ENCODE results near the gene PCDH9.

The PCDH9 gene

DNA sequence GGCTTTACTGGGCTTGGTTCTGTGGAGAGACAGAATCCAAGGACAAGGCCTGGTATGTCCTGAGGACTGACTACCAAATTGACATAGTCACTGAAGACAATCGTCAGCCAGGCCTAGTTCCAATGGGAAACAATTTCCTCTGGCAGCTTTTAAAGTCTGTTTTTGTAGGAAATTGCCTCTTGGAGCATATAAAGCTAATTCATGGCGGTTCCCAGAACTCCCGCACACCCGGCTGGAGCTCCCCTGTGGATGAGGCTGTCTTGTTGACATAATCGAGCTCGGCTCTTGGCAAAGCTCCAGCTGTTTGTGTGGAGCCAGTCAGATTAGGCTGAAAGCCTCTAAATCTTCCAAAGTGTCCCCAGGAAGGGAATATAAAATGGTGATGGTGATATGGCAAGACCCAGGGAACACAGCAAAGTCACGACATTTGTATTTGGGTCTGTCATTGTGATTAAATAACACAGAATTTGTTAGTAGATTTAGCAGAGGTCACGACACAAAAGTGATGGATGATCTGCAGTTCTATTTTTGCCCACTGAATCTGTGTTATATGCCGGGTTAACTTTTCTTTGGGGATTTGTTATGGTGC is 395.0 kb downstream of the PCDH9 start:
- DNase-seq (ENCODE audit: low read depth, low spot score): no peak
- no peak overlapping the region for H3K4me3 ChIP-seq (ENCODE audit: low read length)

- H3K4me3 ChIP-seq (ENCODE audit: low read length): no peak overlapping the region
- no peak for DNase-seq (ENCODE audit: low read depth, low spot score)
Observed at GRCh38 chr13:66830940-66831716, 399.0 kb downstream of the PCDH9 start.

- DNase-seq (ENCODE audit: low read depth, low spot score): no peak
- H3K4me3 ChIP-seq (ENCODE audit: low read length): no peak overlapping the region
Observed at GRCh38 chr13:66829803-66830202, 400.3 kb downstream of the PCDH9 start.

- H3K4me3 ChIP-seq (ENCODE audit: low read length): no peak overlapping the region
- DNase-seq (ENCODE audit: low read depth, low spot score): no peak
Observed at GRCh38 chr13:66826398-66826797, 403.7 kb downstream of the PCDH9 start.

GRCh38 chr13:66821551-66821950 is 408.6 kb downstream of the PCDH9 start:
- DNase-seq (ENCODE audit: low read depth, low spot score): no peak
- no peak overlapping the region for H3K4me3 ChIP-seq (ENCODE audit: low read length)

DNA sequence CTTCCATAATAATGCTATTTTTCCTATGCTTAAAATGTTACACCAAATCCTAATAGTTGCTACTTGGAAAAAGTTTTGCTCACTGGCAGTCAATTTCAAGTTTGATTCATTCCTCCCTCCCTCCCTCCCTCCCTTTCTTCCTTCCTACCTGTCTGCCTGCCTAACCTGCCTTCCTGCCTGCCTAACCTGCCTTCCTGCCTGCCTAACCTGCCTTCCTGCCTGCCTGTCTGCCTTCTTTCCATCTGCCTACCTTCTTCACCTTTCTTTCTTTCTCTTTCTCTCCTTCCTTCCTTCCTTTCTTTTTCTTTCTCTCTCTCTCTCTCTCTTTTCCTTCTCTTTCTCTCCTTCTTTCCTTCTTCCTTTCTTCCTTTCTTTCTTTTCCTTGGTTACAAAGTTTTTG is 418.7 kb downstream of the PCDH9 start:
- H3K4me3 ChIP-seq (ENCODE audit: low read length): no peak overlapping the region
- DNase-seq (ENCODE audit: low read depth, low spot score): no peak

DNA sequence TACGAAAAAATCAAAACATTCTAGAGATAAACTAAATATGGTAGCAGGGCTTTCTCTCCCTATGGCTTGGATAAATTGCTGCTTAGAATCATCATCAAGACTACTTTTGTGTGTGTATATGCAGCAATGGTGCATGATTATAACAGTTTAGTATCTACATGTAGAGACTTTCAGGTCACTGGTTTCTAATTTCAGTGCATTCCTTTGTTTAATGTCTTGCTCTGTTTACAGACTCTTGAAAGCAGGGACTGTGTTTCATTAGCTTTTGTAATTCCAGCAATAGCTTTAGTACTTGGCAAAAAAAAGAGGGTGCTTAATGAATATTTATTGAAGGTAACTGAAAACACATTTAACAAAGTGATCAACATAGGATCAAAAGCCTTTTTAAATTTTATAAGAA is 420.7 kb downstream of the PCDH9 start:
- H3K4me3 ChIP-seq (ENCODE audit: low read length): no peak overlapping the region
- no peak for DNase-seq (ENCODE audit: low read depth, low spot score)

DNA sequence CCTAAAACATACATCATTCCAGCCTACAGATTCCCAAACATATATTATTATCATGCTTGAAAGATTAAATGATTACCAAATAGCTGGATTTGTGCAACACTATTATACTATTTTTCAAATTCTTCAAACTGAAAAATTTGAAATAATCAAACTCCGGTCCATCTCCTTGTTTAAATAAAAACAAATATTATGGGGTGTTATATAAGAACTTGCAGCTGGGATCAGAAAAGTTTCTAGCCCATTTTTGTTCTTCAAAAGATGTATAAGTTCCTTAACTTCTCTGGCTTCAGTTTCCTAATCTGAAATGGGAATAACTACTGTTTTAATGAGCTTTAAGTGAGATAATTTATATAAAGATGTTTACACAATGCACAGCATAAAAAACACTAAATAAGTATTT is 422.9 kb downstream of the PCDH9 start:
- H3K4me3 ChIP-seq (ENCODE audit: low read length): no peak overlapping the region

DNA sequence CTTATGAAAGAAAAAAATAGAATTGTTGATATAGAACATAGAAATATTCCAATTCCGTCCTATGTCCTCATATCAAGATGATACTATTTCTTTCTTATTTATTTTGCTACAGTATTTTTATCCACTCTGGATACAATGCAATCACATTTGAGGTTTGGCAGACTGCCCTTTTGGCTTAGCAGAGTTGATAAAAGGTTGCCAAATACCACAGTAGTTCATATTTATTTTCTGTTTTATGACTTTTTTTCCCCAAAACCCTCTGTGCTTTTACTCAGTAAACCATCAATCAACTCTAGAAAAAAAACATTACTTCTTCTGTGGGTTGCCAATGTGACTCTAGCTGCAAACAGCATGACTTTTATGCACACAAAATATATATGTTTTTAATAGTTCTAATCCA is 424.5 kb downstream of the PCDH9 start:
- DNase-seq (ENCODE audit: low read depth, low spot score): no peak

More for the DNA sequence above, 422.9 kb downstream of the PCDH9 start:
- no peak for DNase-seq (ENCODE audit: low read depth, low spot score)

DNA sequence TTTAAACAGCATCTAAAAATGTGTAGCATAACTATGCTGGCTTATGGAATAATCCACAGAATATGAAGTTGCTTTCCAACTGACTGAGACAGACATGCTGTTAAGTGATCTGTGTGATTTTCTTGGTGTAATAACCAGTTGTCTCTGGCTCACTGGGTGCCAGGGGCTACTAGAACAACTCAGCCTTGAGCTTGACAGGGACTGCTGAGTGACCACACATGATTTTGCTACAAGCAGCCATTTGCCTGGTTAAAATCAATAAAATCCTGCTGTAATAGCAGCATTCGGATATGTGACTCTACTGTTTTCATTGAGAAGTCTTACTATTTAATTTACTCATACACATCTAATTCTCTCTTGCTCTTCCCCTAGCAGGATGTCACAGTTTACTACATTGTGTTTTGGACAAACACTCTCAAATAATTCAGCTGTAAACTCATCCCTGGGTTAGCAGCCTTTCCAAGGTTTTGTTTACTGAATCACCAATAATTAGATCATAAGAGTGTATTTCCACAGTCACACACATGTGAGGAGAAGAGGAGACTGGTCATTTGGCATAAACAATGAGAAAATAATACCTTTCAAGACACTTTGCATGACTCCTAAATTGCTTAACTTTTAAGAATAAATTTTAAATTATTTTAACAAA is 426.2 kb downstream of the PCDH9 start:
- no peak overlapping the region for H3K4me3 ChIP-seq (ENCODE audit: low read length)
- DNase-seq (ENCODE audit: low read depth, low spot score): no peak

More for the DNA sequence above, 424.5 kb downstream of the PCDH9 start:
- no peak overlapping the region for H3K4me3 ChIP-seq (ENCODE audit: low read length)

DNA sequence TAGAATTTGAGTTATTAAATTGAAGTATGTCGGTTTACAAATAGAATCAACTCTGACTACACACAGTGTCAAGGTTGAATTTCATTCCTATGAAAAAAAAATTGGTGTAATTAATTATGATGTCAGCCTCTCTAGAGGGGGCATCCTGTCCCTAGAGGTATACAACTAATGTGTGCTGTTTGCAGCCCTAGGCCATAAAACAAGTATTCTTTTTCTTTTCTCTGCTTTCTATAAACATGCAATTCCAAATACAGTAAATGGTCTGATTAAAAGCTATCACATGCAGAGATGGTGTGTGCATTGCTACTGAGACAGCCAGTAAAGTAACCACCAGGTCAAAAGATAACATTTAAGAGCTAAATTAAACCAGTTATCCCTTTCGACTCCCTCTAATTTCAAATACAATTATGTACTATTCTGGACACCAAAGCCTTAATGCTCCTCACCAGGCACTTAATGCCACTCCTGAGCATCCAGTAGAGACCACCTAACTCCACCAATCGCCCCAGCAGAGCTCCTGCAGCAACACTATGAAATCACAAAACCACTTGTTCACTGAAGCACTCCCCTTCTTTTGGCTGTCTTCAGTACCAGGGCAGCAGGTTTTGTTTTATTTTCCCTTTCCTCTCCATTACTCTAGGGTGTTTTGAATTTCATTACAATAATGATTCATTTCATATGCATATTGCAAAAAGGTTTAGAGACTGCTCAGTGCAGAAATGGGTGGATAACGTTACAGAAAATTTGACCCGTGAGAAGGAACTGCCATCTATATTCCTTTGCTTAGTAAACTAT is 426.9 kb downstream of the PCDH9 start:
- H3K4me3 ChIP-seq (ENCODE audit: low read length): no peak overlapping the region
- no peak for DNase-seq (ENCODE audit: low read depth, low spot score)

DNA sequence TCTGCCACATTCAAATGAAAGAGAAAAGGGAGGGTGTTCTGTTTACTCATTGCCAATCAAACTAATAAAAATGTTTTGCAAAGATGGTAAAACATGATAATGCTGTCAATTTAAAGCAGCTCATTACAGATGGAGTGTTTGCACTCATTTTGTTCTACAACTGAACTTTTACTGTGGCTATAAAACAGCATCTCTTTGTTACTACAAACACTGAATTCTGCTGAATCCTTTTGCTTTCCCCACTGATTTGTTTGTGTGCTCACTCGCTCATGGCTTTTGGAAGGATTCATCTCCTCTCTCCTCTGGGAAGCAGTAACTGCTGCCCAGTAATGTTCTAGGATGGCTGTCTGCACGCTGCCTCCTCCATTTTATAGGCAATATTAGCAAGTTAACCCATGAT is 434.5 kb downstream of the PCDH9 start:
- no peak for DNase-seq (ENCODE audit: low read depth, low spot score)
- no peak overlapping the region for H3K4me3 ChIP-seq (ENCODE audit: low read length)

DNA sequence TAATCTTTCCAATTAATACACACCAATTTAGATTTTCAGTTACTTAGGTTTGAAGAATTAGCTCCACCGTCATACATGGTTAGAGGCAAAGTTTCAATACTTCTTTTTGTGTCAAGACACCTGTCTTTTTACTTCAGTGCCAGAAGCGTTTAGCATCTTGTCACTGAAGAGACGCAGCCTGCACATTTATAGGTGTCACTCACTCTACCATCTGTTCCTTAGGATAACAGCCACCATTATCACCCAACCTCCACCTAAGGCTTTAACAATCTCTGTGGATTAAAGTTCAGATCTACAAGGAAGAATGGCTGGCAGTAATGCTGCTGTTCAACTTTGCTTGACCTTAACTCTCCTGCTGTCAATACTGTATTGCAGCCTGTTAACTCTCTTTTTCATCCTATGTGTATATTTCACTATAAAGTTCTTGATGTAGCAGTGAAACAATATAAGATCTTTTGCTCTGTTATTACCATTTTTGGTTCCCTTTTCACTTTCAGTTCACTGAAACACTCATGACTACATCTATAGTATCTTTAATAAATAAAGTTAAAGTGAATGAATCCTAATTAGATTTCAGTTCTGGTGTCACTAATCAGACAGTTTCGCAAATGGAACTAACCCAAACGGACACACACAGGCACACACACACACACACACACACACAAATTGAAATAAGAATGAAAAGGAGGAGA is 435.6 kb downstream of the PCDH9 start:
- H3K4me3 ChIP-seq (ENCODE audit: low read length): no peak overlapping the region
- DNase-seq (ENCODE audit: low read depth, low spot score): no peak

DNA sequence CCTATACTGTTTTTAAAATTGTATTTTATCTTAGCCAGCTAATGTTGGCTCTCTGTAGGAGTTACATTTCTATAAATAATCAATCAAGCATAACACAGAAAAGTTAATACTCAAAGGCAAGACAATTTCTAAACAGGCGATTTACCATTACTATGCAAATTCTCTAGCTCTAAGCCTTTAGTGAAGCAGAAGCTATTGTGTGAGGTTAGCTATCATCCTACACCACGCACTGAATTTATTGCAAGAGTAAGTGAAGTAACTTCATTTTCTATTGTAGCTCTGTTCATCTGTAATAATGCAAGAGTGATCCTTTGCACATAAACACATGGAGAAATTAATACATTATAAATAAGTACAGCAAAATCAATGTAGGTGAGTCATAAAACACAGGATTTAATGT is 439.3 kb downstream of the PCDH9 start:
- DNase-seq (ENCODE audit: low read depth, low spot score): no peak

GRCh38 chr13:66781241-66781640 is 448.9 kb downstream of the PCDH9 start:
- DNase-seq (ENCODE audit: low read depth, low spot score): no peak
- H3K4me3 ChIP-seq (ENCODE audit: low read length): no peak overlapping the region

More for the DNA sequence above, 439.3 kb downstream of the PCDH9 start:
- H3K4me3 ChIP-seq (ENCODE audit: low read length): no peak overlapping the region

DNA sequence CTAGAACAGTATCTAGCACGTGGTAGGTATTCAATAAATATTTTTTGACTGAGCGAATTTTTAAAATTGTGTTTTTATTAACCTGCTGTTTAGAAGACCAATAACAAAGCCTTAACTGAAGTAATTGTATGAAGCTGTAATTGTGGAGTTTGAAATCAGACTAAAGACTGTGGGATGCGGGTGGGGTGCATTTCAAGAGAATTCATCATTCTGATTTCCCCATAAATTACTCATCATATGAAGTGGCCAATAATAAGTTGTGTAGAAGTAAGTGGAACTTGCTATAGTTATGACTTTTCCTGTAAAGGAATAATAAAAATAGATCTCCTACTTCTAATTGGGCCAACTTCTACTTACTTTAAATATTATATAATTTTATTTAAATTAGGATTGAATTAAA is 449.3 kb downstream of the PCDH9 start:
- DNase-seq (ENCODE audit: low read depth, low spot score): no peak
- H3K4me3 ChIP-seq (ENCODE audit: low read length): no peak overlapping the region

DNA sequence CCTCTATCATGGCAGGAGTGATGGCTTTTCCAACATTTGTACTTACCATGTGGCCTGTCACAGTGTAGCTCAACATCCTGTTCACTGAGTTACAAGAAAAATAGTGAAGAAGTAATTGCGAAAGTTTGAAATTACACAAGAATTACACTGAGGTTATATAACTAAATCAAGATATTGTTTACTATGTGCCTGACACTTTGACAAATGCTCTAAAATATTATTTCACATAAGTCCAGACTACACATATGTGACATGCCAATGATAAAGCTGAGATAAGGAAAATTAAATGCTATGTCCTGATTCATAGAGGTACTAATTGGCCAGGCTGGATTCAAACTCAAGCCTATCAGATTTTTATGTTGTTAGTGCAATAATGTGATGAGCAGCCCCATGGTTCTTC is 451.7 kb downstream of the PCDH9 start:
- no peak for DNase-seq (ENCODE audit: low read depth, low spot score)
- no peak overlapping the region for H3K4me3 ChIP-seq (ENCODE audit: low read length)

GRCh38 chr13:66775196-66775595 is 454.9 kb downstream of the PCDH9 start:
- no peak for DNase-seq (ENCODE audit: low read depth, low spot score)
- H3K4me3 ChIP-seq (ENCODE audit: low read length): no peak overlapping the region

DNA sequence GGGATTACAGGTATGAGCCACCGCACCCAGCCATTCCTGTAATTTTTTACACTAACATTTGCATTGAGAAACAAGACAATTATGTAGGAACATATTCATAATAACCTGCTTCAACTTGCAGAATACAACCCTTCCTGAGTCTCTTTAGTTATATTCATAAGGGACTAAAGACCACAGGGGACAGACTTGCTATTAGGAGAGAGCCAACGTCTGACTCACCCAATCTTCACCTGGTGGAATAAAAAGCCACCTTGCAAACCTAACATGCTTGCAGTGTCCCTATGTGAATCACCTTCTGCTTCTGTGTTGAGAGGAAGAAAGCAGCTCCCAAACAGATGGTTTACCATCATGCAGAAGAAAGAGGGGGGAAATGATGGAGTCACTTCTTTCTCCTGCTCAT is 456.1 kb downstream of the PCDH9 start:
- DNase-seq (ENCODE audit: low read depth, low spot score): no peak
- no peak overlapping the region for H3K4me3 ChIP-seq (ENCODE audit: low read length)

Measured in Jurkat, Clone E6-1 (cell line).